GM19099 (cell line): ENCODE results near the gene SLC24A4.

Source experiments
- POLR2A ChIP-seq: IDR thresholded peaks from 3 replicates; pipeline ENCODE4 v1.6.1; 2011; ENCODE audit warnings: low read depth; ENCODE audit not compliant: insufficient read length; ENCODE audit errors: extremely low read depth

SLC24A4 gene

GRCh38 chr14:92539875-92540274 lies 216.9 kb downstream of the SLC24A4 start:
- TF ChIP-seq POLR2A = no peak

GRCh38 chr14:92540472-92541048 lies 217.6 kb downstream of the SLC24A4 start:
- no peak for TF ChIP-seq POLR2A

GRCh38 chr14:92542766-92543554 lies 220.0 kb downstream of the SLC24A4 start:
- no peak for TF ChIP-seq POLR2A

- no peak for TF ChIP-seq POLR2A
Measured at GRCh38 chr14:92544051-92544720, 221.2 kb downstream of the SLC24A4 start.

GRCh38 chr14:92546347-92547053 lies 223.5 kb downstream of the SLC24A4 start:
- no peak for TF ChIP-seq POLR2A

- no peak for TF ChIP-seq POLR2A
Measured at GRCh38 chr14:92549105-92549858, 226.3 kb downstream of the SLC24A4 start.

- TF ChIP-seq POLR2A = no peak
Measured at GRCh38 chr14:92549859-92550230, 226.9 kb downstream of the SLC24A4 start.
